GM12872 (cell line): Measurements from ENCODE around the gene ADGRB2.

ENCODE experiments used
- CTCF ChIP-seq: IDR thresholded peaks from 3 replicates; pipeline ENCODE4 v1.5.1; 2011; ENCODE audit warnings: low read depth, mild to moderate bottlenecking, low read length, moderate library complexity; ENCODE audit not compliant: insufficient read depth

Gene ADGRB2

GRCh38 chr1:31771891-31772668 lies 7.9 kb upstream of the ADGRB2 start:
- no peak for TF ChIP-seq CTCF

GRCh38 chr1:31769720-31770390 lies 5.7 kb upstream of the ADGRB2 start:
- TF ChIP-seq CTCF: no peak

- no peak for TF ChIP-seq CTCF
These were observed 5.0 kb upstream of the ADGRB2 start for GRCh38 chr1:31768939-31769704.

- no peak for TF ChIP-seq CTCF
These were observed 4.3 kb upstream of the ADGRB2 start for GRCh38 chr1:31768407-31768907.

GRCh38 chr1:31767225-31767624 lies 3.1 kb upstream of the ADGRB2 start:
- TF ChIP-seq CTCF: no peak

GRCh38 chr1:31765516-31765915 lies 1.4 kb upstream of the ADGRB2 start:
- TF ChIP-seq CTCF: no peak

GRCh38 chr1:31765041-31765467 lies 914 bp upstream of the ADGRB2 start:
- TF ChIP-seq CTCF: peak; percentile 27; the same call in 2 of the 3 replicates
